ENCODE data around the gene ZFHX3. TPM values are rescaled to one million over a fixed set of nuclear protein-coding genes. Genes with fewer than 3 reads are reported as not detected.
"Not testable (repeated sequence)": the region's sequence is repeated elsewhere in the genome, so short reads cannot be mapped to it uniquely, and the experiment has no call there.

ZFHX3 gene
- total RNA-seq, 8 experiments from 2014 or later: 7.4 to 31.9 (median 21.7) TPM

DNA sequence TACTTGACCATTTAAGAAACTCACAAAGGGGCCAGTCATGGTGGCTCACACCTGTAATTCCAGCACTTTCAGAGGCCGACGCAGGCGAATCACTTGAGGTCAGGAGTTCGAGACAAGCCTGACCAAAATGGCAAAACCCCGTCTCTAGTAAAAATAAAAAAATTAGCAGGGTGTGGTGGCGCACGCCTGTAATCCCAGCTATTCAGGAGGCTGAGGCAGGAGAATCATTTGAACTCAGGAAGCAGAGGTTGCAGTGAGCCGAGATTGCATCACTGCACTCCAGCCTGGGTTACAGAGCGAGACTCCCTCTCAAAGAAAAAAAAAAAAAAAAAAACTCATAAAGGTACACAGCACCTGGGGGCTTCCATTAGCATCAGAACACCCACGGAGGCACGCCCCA lies 38.2 kb downstream of the ZFHX3 start:
- H3K4me3 ChIP-seq; ATAC-seq (replicated peaks in 6 of 8); H3K27ac ChIP-seq; in situ Hi-C loops (cut with MboI; ENCODE audit: low pct_unique_long_range_greater_than_20kb in 2 of 9, low sequenced_read_pairs in 9 of 9, unreplicated experiment in 9 of 9): not testable (repeated sequence)
- H3K4me1 ChIP-seq (replicated peaks in 1 of 2): peaks cover 3 to 10% of the 10 kb centered on the region in 2 donors
- WGBS, 10 experiments: 80 to 100% (median 97%) methylated on average over 1 to 9 of the region's 11 CpGs; no CpG with 5 or more reads in 3 of the 10 experiments

DNA sequence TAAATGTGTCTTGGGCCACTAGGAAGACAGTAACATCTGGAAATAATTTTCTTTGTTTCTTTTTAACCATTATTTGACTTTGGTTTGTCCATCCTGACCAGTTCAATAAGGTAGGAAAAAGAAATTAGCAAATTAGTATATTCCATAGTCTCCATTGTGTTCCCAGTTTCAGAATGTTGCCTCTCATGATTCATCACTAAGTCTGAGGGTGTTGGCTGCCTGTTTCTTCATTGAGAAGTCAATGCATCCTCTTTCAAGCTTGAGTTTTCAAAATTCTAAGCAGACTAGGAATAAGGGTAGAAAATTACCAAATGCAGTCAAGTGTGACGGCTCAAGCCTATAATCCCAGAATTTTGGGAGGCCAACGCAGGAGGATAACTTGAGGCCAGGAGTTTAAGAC lies 41.9 kb downstream of the ZFHX3 start:
- 43 to 100% (median 89%) methylated on average over 1 to 2 of the region's 2 CpGs; no CpG with 5 or more reads in 1 of the 10 experiments for WGBS, 10 experiments
- peak in 2 of 8 experiments; percentile 72 to 79 for ATAC-seq (replicated peaks in 6 of 8)
- in situ Hi-C loops (cut with MboI; ENCODE audit: low pct_unique_long_range_greater_than_20kb in 2 of 9, low sequenced_read_pairs in 9 of 9, unreplicated experiment in 9 of 9): no loop called here

DNA sequence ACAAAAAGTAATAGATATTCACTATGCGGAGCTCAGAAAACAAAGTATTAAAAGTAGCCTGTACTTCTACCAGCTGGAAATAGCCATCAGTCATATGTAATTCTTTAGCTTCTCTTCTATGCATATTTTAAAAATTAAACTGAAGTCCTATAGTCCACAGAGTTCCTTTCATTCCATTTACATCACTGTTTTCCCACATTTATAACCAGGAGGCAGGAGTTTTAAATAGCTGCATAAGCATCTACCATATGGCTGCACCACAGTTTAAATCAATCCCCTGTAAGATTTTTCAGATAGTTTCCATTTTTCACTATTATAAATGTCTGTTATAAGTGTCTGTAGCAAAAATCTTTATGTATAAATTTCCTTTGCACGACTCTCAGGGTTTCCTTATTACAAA lies 45.1 kb downstream of the ZFHX3 start:
- H3K4me3 ChIP-seq: no peak overlapping the region
- 0 to 100% (median 81%) methylated on average over 1 to 2 of the region's 2 CpGs for WGBS, 10 experiments
- peak in 2 of 8 experiments; percentile 14 to 79 for ATAC-seq (replicated peaks in 6 of 8)
- peaks cover 15 to 17% of the 10 kb centered on the region in 2 donors for H3K4me1 ChIP-seq (replicated peaks in 1 of 2)
- no peak overlapping the region for H3K27ac ChIP-seq
- in situ Hi-C loops (cut with MboI; ENCODE audit: low pct_unique_long_range_greater_than_20kb in 2 of 9, low sequenced_read_pairs in 9 of 9, unreplicated experiment in 9 of 9): no loop called here

More for the DNA sequence above, 41.9 kb downstream of the ZFHX3 start:
- Histone ChIP-seq H3K27ac (no peak overlapping the region), H3K4me3 (no peak overlapping the region), H3K4me1 (replicated peaks in 1 of 2) (peaks cover 3 to 10% of the 10 kb centered on the region in 2 donors)

DNA sequence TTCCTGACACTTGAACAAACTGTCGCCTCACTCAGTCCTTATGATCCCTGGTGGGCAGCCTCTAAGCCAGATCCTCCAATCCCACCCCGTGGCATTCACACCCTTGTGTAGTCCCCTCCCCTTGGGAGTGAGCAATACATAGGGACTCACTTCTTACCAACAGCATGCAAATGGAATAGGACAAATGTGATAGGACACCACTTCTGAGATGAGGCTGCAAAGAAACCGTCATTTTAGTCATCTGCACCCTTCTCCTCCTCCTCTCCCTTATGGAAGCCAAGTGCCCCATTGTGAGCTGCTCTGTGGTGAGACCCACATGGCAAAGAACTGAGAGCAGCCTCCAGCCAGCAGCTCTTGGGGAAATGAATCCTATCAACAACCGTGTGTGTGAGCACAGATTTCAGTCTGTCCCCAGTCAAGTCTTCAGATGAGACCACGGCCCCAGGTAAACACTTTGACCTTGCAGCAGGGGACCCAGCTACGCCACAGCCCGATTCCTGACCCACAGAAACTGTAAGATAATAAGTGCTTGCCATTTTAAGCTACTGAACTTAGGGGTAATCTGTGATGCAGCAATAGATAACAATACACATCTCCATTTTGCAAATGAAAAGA lies 46.9 kb downstream of the ZFHX3 start:
- peak overlapping the region in 1 of 2 donors; percentile 42 for H3K27ac ChIP-seq
- H3K4me3 ChIP-seq: no peak overlapping the region
- in situ Hi-C loops (cut with MboI; ENCODE audit: low pct_unique_long_range_greater_than_20kb in 2 of 9, low sequenced_read_pairs in 9 of 9, unreplicated experiment in 9 of 9): no loop called here
- peak in 1 of 8 experiments; percentile 11 for ATAC-seq (replicated peaks in 6 of 8)
- WGBS, 10 experiments: 81 to 100% (median 100%) methylated on average over 2 to 5 of the region's 7 CpGs; no CpG with 5 or more reads in 3 of the 10 experiments
- peaks cover 15 to 17% of the 10 kb centered on the region in 2 donors for H3K4me1 ChIP-seq (replicated peaks in 1 of 2)

DNA sequence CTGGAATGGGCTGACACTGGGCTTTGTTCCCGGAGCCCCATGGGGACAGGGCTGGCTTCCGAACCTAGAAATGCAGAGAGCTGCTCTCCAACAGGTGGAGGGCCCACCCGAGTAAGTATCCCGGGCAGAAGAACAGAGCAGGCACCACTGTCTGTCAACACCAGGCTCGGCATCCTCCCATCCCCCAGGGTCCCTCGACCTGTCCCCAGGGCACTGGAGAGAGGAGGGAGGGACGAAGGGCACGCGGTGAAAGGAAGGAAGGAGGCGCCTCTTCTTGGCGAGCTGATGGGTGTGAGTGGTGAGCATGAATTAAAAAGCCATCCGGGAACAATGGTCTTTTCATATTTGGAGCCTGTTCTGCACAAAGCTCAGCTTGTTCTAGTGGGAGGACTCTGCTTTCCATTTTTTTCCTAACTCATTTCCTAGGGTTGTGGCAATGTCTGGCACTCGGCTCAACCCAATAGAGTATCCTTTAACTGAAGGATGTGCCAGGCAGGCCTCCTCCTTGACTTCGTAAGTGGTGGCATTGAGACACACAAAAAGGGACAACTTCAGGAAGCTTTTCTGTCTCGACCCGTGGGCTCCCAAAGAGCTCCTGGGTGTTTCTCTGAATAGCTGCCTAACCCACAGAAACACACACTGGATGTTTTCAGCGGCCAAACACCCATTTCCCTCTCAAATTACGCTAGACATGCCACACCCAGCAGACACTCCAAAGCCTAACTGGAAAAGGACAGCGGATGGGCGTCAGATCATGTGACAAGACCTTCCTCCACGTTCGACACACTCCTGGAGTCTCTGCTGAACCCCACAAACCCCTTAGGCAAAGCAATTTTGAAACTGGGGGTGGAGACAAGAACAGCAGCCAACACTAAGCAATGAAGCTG lies 47.7 kb downstream of the ZFHX3 start:
- Histone ChIP-seq H3K27ac (peak overlapping the region; percentile 1 to 42), H3K4me3 (no peak overlapping the region), H3K4me1 (replicated peaks in 1 of 2) (peaks cover 15 to 21% of the 10 kb centered on the region in 2 donors)
- WGBS, 10 experiments: 10 to 69% (median 59%) methylated on average over 3 to 8 of the region's 22 CpGs; no CpG with 5 or more reads in 4 of the 10 experiments
- in situ Hi-C loops (cut with MboI; ENCODE audit: low pct_unique_long_range_greater_than_20kb in 2 of 9, low sequenced_read_pairs in 9 of 9, unreplicated experiment in 9 of 9): no loop called here
- ATAC-seq (replicated peaks in 6 of 8): peak; percentile 51 to 91 (median 86)

DNA sequence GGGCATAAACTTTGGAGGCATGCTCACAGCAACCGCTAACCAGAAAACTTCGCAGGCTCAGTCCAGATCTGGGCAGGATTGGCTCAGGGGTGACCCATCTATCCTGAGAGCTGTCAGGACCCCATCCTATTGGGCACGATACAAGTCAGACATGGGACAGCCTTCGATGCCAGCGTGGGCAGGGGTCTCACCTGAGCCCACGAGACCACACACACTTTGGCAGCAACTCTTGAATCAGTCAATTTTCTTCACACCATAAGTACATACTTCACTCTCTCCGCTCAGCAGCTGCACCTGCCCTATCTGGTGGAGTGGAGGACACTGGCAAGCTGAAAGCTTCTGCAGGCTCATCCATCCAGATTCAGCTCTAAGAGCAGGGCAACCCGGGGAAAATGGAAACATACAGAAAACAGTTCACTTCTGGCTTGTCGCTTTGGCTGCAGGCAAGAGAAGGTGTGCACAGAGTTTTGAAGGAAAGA lies 48.3 kb downstream of the ZFHX3 start:
- peaks cover 18 to 28% of the 10 kb centered on the region in 2 donors for H3K4me1 ChIP-seq (replicated peaks in 1 of 2)
- peak overlapping the region; percentile 1 to 3 for H3K27ac ChIP-seq
- 90 to 100% (median 96%) methylated on average over 1 to 6 of the region's 9 CpGs; no CpG with 5 or more reads in 3 of the 10 experiments for WGBS, 10 experiments
- peak in 1 of 8 experiments; percentile 21 for ATAC-seq (replicated peaks in 6 of 8)
- H3K4me3 ChIP-seq: no peak overlapping the region
- in situ Hi-C loops (cut with MboI; ENCODE audit: low pct_unique_long_range_greater_than_20kb in 2 of 9, low sequenced_read_pairs in 9 of 9, unreplicated experiment in 9 of 9): no loop called here

DNA sequence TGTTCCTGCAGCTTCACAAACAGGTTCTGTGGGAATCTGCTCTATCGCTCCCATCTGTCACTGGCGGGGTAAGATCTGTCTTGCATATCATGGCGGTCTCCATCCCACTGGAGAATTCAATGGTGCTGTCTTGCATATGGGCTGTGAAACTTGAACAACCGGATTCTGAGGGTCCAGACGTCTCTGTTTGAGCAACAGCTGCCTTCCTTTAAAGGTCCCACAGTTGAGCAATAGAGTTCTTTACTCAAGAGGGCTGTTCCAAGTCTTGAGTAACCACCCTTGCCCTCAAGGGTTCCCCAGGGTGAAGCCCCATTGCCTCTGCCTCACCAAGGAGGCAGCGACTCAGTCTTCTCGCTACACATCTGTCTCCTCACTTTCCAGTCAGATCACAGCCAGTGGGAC lies 50.8 kb downstream of the ZFHX3 start:
- H3K4me1 ChIP-seq (replicated peaks in 1 of 2): peaks cover 38 to 49% of the 10 kb centered on the region in 2 donors
- no peak for ATAC-seq (replicated peaks in 6 of 8)
- H3K4me3 ChIP-seq: no peak overlapping the region
- WGBS, 10 experiments: 60 to 100% (median 98%) methylated on average over 1 to 5 of the region's 7 CpGs; no CpG with 5 or more reads in 4 of the 10 experiments
- in situ Hi-C loops (cut with MboI; ENCODE audit: low pct_unique_long_range_greater_than_20kb in 2 of 9, low sequenced_read_pairs in 9 of 9, unreplicated experiment in 9 of 9): no loop called here
- H3K27ac ChIP-seq: no peak overlapping the region

DNA sequence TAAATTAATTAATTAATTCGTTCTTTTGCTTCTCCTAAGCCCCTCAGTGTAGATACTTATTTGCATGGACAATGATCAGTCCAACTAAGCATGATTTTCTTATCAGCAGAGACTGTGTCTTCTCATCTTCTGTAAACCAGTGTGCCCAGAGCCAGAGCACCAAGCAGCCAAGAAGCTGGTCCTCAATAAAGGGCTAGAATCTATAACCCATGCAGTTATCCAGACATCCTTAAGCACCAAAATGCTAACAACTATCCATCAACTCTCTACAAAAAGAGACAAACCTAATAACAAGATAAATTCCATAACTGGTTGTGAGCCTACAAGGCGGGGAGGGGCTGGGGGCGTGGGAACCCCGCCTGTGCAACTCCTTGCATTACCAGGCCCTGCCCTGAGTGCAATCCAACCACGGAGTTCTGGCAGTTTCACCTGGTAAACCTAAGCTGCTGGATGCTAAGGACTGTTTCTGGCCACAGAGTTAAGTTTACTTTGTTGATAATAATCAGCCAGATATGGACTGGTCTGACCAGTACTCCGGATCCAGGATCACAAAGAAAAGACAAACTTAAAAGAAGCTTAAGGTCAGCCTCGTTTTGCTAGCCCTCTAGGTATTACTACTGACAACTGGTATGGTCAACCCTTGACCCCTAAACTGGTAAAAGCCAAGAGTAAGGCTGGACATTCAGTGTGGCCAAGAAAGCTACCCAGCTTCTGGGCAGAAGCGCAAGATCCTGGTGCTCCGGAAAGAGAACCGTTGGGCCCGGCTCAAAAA lies 51.5 kb downstream of the ZFHX3 start:
- in situ Hi-C loops (cut with MboI; ENCODE audit: low pct_unique_long_range_greater_than_20kb in 2 of 9, low sequenced_read_pairs in 9 of 9, unreplicated experiment in 9 of 9): no loop called here
- H3K4me1 ChIP-seq (replicated peaks in 1 of 2): peaks cover 45 to 56% of the 10 kb centered on the region in 2 donors
- ATAC-seq (replicated peaks in 6 of 8): no peak
- 72 to 100% (median 95%) methylated on average over 1 to 7 of the region's 11 CpGs; no CpG with 5 or more reads in 2 of the 10 experiments for WGBS, 10 experiments
- no peak overlapping the region for H3K4me3 ChIP-seq
- no peak overlapping the region for H3K27ac ChIP-seq

DNA sequence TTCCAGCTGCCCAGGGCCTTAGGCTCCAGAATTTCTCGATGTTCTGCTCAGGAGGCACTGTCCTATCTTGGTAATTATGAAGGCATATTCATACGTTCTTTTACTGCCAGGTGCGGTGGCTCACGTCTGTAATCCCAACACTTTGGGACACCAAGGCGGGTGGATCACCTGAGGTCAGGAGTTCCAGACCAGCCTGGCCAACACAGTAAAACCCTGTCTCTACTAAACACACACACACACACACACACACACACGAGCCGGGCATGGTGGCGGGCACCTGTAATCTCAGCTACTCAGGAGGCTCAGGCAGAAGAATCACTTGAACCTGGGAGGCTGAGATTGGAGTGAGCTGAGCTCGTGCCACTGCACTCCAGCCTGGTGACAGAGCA lies 52.1 kb downstream of the ZFHX3 start:
- ATAC-seq (replicated peaks in 6 of 8): not testable (repeated sequence)
- 88 to 100% (median 100%) methylated on average over 1 to 4 of the region's 9 CpGs; no CpG with 5 or more reads in 7 of the 10 experiments for WGBS, 10 experiments

DNA sequence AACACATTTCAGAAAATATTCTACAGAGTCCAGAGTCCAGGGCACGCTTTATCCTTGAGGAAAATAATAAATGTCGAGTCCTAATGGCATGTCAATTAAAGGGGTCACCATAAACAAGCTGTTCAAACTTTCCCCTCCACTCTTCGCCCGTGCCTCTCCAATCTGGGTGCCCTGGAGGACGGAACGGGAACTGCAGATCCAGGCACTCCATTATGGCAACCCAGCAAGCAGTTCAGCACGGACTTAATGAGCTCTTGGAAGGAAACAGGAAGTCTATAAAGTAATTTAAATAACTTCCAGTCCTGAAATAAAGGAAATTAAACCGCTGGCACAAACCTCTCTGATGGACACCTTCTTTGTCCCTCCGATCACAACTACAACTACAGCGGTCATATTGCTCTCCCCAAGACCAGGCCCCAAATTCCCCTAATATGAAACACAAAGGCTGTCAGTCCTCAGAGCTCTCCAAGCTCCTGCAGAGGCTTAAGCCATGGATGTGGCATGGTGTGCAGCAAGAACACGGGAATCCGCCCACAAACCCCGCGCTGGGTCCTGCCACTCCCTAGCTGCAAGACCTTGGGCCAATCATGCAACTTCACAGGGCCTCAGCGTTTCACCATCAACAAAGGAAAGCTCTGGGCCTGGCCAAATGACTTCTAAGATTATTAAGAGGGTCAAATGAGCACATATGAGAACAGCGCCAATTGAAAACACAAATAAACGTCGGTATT lies 52.6 kb downstream of the ZFHX3 start:
- in situ Hi-C loops (cut with MboI; ENCODE audit: low pct_unique_long_range_greater_than_20kb in 2 of 9, low sequenced_read_pairs in 9 of 9, unreplicated experiment in 9 of 9): no loop called here
- WGBS, 10 experiments: 55 to 97% (median 78%) methylated on average over 1 to 12 of the region's 18 CpGs; no CpG with 5 or more reads in 1 of the 10 experiments
- peaks cover 51 to 63% of the 10 kb centered on the region in 2 donors for H3K4me1 ChIP-seq (replicated peaks in 1 of 2)
- H3K27ac ChIP-seq: no peak overlapping the region
- H3K4me3 ChIP-seq: no peak overlapping the region
- ATAC-seq (replicated peaks in 6 of 8): no peak

More for the DNA sequence above, 52.1 kb downstream of the ZFHX3 start:
- peaks cover 51 to 62% of the 10 kb centered on the region in 2 donors for H3K4me1 ChIP-seq (replicated peaks in 1 of 2)
- H3K4me3 ChIP-seq; in situ Hi-C loops (cut with MboI; ENCODE audit: low pct_unique_long_range_greater_than_20kb in 2 of 9, low sequenced_read_pairs in 9 of 9, unreplicated experiment in 9 of 9); H3K27ac ChIP-seq: not testable (repeated sequence)

DNA sequence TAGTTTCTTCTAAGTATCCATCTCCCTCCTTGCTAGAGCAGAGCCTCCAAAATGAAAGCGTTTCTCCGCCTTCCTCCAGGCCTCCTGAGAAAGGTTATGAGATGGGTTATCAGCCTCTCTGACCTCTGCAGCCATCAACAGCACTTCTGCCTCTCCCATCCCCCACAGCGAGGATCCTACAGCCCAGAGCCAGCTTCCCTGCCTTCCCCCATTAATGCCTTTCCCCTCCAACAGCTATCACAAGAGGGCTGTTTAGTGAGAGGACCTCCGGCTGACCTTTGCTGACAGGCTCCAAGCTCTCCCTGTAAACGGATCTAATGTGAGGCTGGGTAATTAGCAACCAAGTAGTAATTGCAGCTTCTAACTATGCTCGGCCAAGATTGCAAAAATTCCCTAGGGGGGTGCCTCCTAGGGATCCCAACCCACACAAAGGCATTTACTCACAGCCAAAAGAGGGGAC lies 55.8 kb downstream of the ZFHX3 start:
- in situ Hi-C loops (cut with MboI; ENCODE audit: low pct_unique_long_range_greater_than_20kb in 2 of 9, low sequenced_read_pairs in 9 of 9, unreplicated experiment in 9 of 9): no loop called here
- H3K4me3 ChIP-seq: no peak overlapping the region
- peak in 5 of 8 experiments; percentile 65 to 78 (median 75) for ATAC-seq (replicated peaks in 6 of 8)
- peaks cover 67 to 74% of the 10 kb centered on the region in 2 donors for H3K4me1 ChIP-seq (replicated peaks in 1 of 2)
- peak overlapping the region; percentile 22 to 61 for H3K27ac ChIP-seq
- 0 to 94% (median 5%) methylated on average over 1 to 4 of the region's 6 CpGs; no CpG with 5 or more reads in 2 of the 10 experiments for WGBS, 10 experiments

DNA sequence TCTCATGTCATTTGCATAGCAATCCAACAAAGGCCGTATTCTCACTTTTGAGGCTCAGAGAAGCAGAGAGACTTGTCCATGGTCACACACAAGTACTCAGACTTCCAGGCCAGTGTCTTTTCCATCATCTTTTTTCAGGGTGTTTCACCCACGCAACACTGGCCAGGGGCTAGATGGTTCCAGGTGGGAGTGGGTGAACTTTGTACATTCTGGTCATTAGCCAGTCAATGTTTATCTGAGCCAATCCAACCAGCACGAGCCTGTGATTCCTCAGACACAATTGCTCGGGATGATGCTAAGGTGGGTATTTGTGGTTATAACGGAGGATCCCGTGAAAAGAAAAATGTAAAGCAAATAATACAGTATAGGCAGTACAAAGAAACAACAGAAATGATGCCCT lies 56.3 kb downstream of the ZFHX3 start:
- in situ Hi-C loops (cut with MboI; ENCODE audit: low pct_unique_long_range_greater_than_20kb in 2 of 9, low sequenced_read_pairs in 9 of 9, unreplicated experiment in 9 of 9): no loop called here
- Histone ChIP-seq H3K27ac (peak overlapping the region in 1 of 2 donors; percentile 61), H3K4me1 (replicated peaks in 1 of 2) (peaks cover 72 to 74% of the 10 kb centered on the region in 2 donors), H3K4me3 (no peak overlapping the region)
- ATAC-seq (replicated peaks in 6 of 8): peak in 1 of 8 experiments; percentile 3
- WGBS, 10 experiments: 37 to 100% (median 75%) methylated on average over 1 to 6 of the region's 6 CpGs; no CpG with 5 or more reads in 2 of the 10 experiments

Measured in motor neuron (in vitro differentiated cells).